ENCODE data around the gene SVIP. TPM values are rescaled to one million over a fixed set of nuclear protein-coding genes. Genes with fewer than 3 reads are reported as not detected.

The SVIP gene
- total RNA-seq, 1 donor from 2014 or later = 3.2 TPM

- DNase-seq (ENCODE audit: extremely low spot score in 2 of 2) = no peak
- H3K4me3 ChIP-seq = no peak overlapping the region
- no peaks in the 10 kb centered on the region for H3K27me3 ChIP-seq
- no peaks in the 10 kb centered on the region for H3K4me1 ChIP-seq
- H3K27ac ChIP-seq = no peak overlapping the region
- intact Hi-C loops (cut with DNase I) = no loop called here
- no peaks in the 10 kb centered on the region for H3K9me3 ChIP-seq
- H3K36me3 ChIP-seq = no peaks in the 10 kb centered on the region
- no peak for TF ChIP-seq POLR2AphosphoS5 (IDR thresholded peaks at IDR 0.05; ENCODE audit: insufficient read depth in 1 of 2, low read depth in 1 of 2)
These were observed 51.0 kb downstream of the SVIP start for GRCh38 chr11:22778642-22779041.

- DNase-seq (ENCODE audit: extremely low spot score in 2 of 2) = no peak
- TF ChIP-seq POLR2A (IDR thresholded peaks at IDR 0.05) (no peak), POLR2AphosphoS5 (IDR thresholded peaks at IDR 0.05; ENCODE audit: insufficient read depth in 1 of 2, low read depth in 1 of 2) (no peak)
- TF ChIP-seq, protein P1, sequence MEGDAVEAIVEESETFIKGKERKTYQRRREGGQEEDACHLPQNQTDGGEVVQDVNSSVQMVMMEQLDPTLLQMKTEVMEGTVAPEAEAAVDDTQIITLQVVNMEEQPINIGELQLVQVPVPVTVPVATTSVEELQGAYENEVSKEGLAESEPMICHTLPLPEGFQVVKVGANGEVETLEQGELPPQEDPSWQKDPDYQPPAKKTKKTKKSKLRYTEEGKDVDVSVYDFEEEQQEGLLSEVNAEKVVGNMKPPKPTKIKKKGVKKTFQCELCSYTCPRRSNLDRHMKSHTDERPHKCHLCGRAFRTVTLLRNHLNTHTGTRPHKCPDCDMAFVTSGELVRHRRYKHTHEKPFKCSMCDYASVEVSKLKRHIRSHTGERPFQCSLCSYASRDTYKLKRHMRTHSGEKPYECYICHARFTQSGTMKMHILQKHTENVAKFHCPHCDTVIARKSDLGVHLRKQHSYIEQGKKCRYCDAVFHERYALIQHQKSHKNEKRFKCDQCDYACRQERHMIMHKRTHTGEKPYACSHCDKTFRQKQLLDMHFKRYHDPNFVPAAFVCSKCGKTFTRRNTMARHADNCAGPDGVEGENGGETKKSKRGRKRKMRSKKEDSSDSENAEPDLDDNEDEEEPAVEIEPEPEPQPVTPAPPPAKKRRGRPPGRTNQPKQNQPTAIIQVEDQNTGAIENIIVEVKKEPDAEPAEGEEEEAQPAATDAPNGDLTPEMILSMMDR (IDR thresholded peaks at IDR 0.05) = no peak
- H3K4me1 ChIP-seq = no peaks in the 10 kb centered on the region
These were observed 54.4 kb downstream of the SVIP start for GRCh38 chr11:22775248-22775647.

GRCh38 chr11:22774716-22775115, 54.9 kb downstream of the SVIP start:
- Histone ChIP-seq H3K4me3 (no peak overlapping the region), H3K27ac (no peak overlapping the region), H3K4me1 (no peaks in the 10 kb centered on the region), H3K36me3 (no peaks in the 10 kb centered on the region), H3K9me3 (no peaks in the 10 kb centered on the region), H3K27me3 (no peaks in the 10 kb centered on the region)
- intact Hi-C loops (cut with DNase I) = no loop called here
- TF ChIP-seq, protein P1 (IDR thresholded peaks at IDR 0.05) = no peak
- TF ChIP-seq POLR2AphosphoS5 (IDR thresholded peaks at IDR 0.05; ENCODE audit: insufficient read depth in 1 of 2, low read depth in 1 of 2) (no peak), POLR2A (IDR thresholded peaks at IDR 0.05) (no peak)
- no peak for DNase-seq (ENCODE audit: extremely low spot score in 2 of 2)

More at GRCh38 chr11:22775248-22775647, 54.4 kb downstream of the SVIP start:
- no peaks in the 10 kb centered on the region for H3K36me3 ChIP-seq
- no peaks in the 10 kb centered on the region for H3K27me3 ChIP-seq
- H3K4me3 ChIP-seq = no peak overlapping the region
- intact Hi-C loops (cut with DNase I) = no loop called here
- H3K27ac ChIP-seq = no peak overlapping the region
- no peaks in the 10 kb centered on the region for H3K9me3 ChIP-seq

DNA sequence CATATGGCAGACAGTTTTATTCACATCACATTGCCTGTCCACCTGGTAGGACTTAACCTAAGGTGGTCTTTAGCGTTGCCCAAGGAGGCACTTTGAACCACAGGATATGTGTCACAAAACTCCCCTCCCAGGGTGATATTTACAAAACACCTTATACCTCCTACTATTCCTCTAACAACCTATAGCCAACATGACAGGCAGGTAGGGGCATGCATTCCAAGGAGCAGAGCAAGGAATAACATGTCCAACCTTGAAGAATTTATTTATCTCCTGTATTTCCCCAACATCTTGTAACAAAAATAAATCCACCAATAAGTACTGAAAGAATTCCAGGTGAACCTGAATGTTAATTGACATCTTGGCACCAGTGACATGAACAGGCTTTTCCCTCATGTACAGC, 60.5 kb downstream of the SVIP start:
- Histone ChIP-seq H3K36me3 (no peaks in the 10 kb centered on the region), H3K9me3 (no peaks in the 10 kb centered on the region), H3K27me3 (no peaks in the 10 kb centered on the region), H3K4me3 (no peak overlapping the region), H3K4me1 (no peaks in the 10 kb centered on the region), H3K27ac (no peak overlapping the region)
- TF ChIP-seq POLR2A (IDR thresholded peaks at IDR 0.05) = no peak
- TF ChIP-seq, protein P1 (IDR thresholded peaks at IDR 0.05) = no peak
- intact Hi-C loops (cut with DNase I) = no loop called here
- DNase-seq (ENCODE audit: extremely low spot score in 2 of 2) = no peak

Other genes with a start within 250 kb of the SVIP start
- gene FANCF, start 204.0 kb downstream of the SVIP start, total RNA-seq = 3.4 TPM
- 3.2 TPM for gene GAS2, start 163.2 kb downstream of the SVIP start, total RNA-seq
- not detected for gene CCDC179, start 30.7 kb upstream of the SVIP start, total RNA-seq